HCT116 (cell line): ENCODE measurements around the gene FOXQ1. TPM values are rescaled to one million over a fixed set of nuclear protein-coding genes. Genes with fewer than 3 reads are reported as not detected.

ENCODE experiments used
- ATAC-seq: fragments of 200-7000 bp; cut with Tn5 transposase; 2 replicates; pipeline ENCODE4 v1.9.1; 2020; ENCODE audit warnings: mild to moderate bottlenecking, moderate library complexity
- BruUV-seq: library from RNA; stranded (reverse); fragments of 400-500 nt; replicated peaks from 2 replicates; lab custom pipeline; 2021; lab: Mats Ljungman, UMichigan
- CTCF ChIA-PET: fragments of 300-600 bp; sonication (Branson Sonifier 250); formaldehyde crosslinking; loops from one replicate; lab custom pipeline; 2021; ENCODE audit warnings: antibody characterized with exemption; lab: Charles Lee
- POLR2A ChIA-PET: fragments of 300-600, 350-600 bp; sonication (Branson Sonifier 250); formaldehyde crosslinking; loops from one replicate; lab custom pipeline; 2021; ENCODE audit warnings: antibody characterized with exemption; lab: Charles Lee
- RAD21 ChIA-PET, 2 experiments: fragments of 300-600 bp; sonication (Branson Sonifier 250); formaldehyde crosslinking; loops; one replicate each; lab custom pipeline; 2023; ENCODE audit warnings: low total read pairs in 2 of 2; ENCODE audit not compliant: uncharacterized antibody in 2 of 2, unreplicated experiment in 2 of 2, low non-redundant PET in 1 of 2; lab: Charles Lee
- DNase-seq: peaks from one replicate; pipeline ENCODE4 v3.0.0-alpha.2; 2010; ENCODE audit warnings: low read depth, low spot score
- H2AFZ ChIP-seq: fragments of 200-600 bp; shearing (Covaris generic), sonication (generic); 2 replicates; pipeline ENCODE4 v1.6.1; 2017; ENCODE audit warnings: low read depth, mixed run types, mixed read lengths, antibody characterized with exemption, low read length; ENCODE audit not compliant: poor library complexity, severe bottlenecking
- H3K27ac ChIP-seq: 2 replicates; pipeline ENCODE4 v1.5.1; 2012; ENCODE audit warnings: low read depth, low read length
- H3K27me3 ChIP-seq: fragments of 200-600 bp; sonication (generic); 2 replicates; pipeline ENCODE4 v1.6.1; 2016; ENCODE audit warnings: mixed run types, low read length, mixed read lengths; ENCODE audit not compliant: insufficient read depth
- H3K36me3 ChIP-seq, 2 experiments: fragments of 200-500 bp in 1 of 2; fragments of 200-600 bp in 1 of 2; sonication (Bioruptor generic) in 1 of 2; sonication (generic) in 1 of 2; 2 replicates each; pipeline versions ENCODE4 v1.5.1 to v1.6.1; 2014 to 2016; ENCODE audit warnings: low read length in 2 of 2, inconsistent platforms in 1 of 2, mixed read lengths in 1 of 2, mixed run types in 1 of 2; ENCODE audit not compliant: insufficient read depth in 2 of 2, control insufficient read depth in 1 of 2
- H3K4me1 ChIP-seq, 2 experiments: fragments of 200-600 bp in 1 of 2; sonication (generic) in 1 of 2; 2 replicates each; pipeline versions ENCODE4 v1.5.1 to v1.6.1; 2012 to 2017; ENCODE audit warnings: low read length in 2 of 2, inconsistent platforms in 1 of 2, mild to moderate bottlenecking in 1 of 2, mixed read lengths in 1 of 2, mixed run types in 1 of 2, moderate library complexity in 1 of 2; ENCODE audit not compliant: insufficient read depth in 2 of 2, control insufficient read depth in 1 of 2
- H3K4me2 ChIP-seq: fragments of 200-600 bp; sonication (generic); 2 replicates; pipeline ENCODE4 v1.6.1; 2017; ENCODE audit warnings: mixed run types, low read length, mixed read lengths
- H3K4me3 ChIP-seq, 2 experiments: fragments of 200-600 bp in 1 of 2; sonication (generic) in 1 of 2; replicated peaks in 1 of 2; 2 replicates each; pipeline ENCODE4 v1.5.1; 2011 to 2016; ENCODE audit warnings: low read length in 2 of 2, control low read depth in 1 of 2, low read depth in 1 of 2, mild to moderate bottlenecking in 1 of 2, mixed read lengths in 1 of 2, mixed run types in 1 of 2
- H3K79me2 ChIP-seq: fragments of 200-600 bp; sonication (generic); 2 replicates; pipeline ENCODE4 v1.6.1; 2017; ENCODE audit warnings: mild to moderate bottlenecking, mixed run types, low read length, moderate library complexity, mixed read lengths; ENCODE audit not compliant: insufficient read depth
- H3K9ac ChIP-seq: fragments of 200-600 bp; sonication (generic); 2 replicates; pipeline ENCODE4 v1.6.1; 2016; ENCODE audit warnings: low read length, mixed read lengths
- H3K9me2 ChIP-seq: fragments of 200-600 bp; sonication (generic), shearing (Covaris generic); 2 replicates; pipeline ENCODE4 v1.6.1; 2017; ENCODE audit warnings: mixed run types, mild to moderate bottlenecking, moderate library complexity; ENCODE audit not compliant: insufficient read depth
- H3K9me3 ChIP-seq, 2 experiments: fragments of 200-500 bp in 1 of 2; fragments of 200-600 bp in 1 of 2; sonication (Bioruptor generic) in 1 of 2; sonication (generic) in 1 of 2; 2 replicates each; pipeline ENCODE4 v1.6.1; 2014 to 2017; ENCODE audit warnings: low read length in 2 of 2, mixed read lengths in 2 of 2, inconsistent platforms in 1 of 2, low read depth in 1 of 2, mild to moderate bottlenecking in 1 of 2, mixed run types in 1 of 2, moderate library complexity in 1 of 2; ENCODE audit not compliant: control insufficient read depth in 1 of 2, insufficient read depth in 1 of 2
- H4K20me1 ChIP-seq: fragments of 200-600 bp; sonication (generic), shearing (Covaris generic); 2 replicates; pipeline ENCODE4 v1.6.1; 2017; ENCODE audit warnings: mixed run types, mild to moderate bottlenecking, moderate library complexity; ENCODE audit not compliant: insufficient read depth
- CBX3 ChIP-seq: IDR thresholded peaks from 2 replicates; pipeline ENCODE4 v1.6.1; 2012; ENCODE audit warnings: low read depth
- CEBPB ChIP-seq: IDR thresholded peaks from 2 replicates; pipeline ENCODE4 v1.6.1; 2012; ENCODE audit warnings: low read depth
- EGR1 ChIP-seq: IDR thresholded peaks from 2 replicates; pipeline ENCODE4 v1.6.1; 2012; ENCODE audit warnings: low read depth
- ELF1 ChIP-seq: IDR thresholded peaks from 2 replicates; pipeline ENCODE4 v1.6.1; 2012; ENCODE audit warnings: low read depth, borderline replicate concordance
- EZH2 ChIP-seq: fragments of 200-600 bp; sonication (generic); IDR thresholded peaks from 2 replicates; pipeline ENCODE4 v1.6.1; 2017; ENCODE audit warnings: antibody characterized with exemption, mixed run types
- FOSL1 ChIP-seq: IDR thresholded peaks from 2 replicates; pipeline ENCODE4 v1.6.1; 2012; ENCODE audit warnings: low read depth
- JUND ChIP-seq: IDR thresholded peaks from 2 replicates; pipeline ENCODE4 v1.6.1; 2012
- MAX ChIP-seq: IDR thresholded peaks from 2 replicates; pipeline ENCODE4 v1.6.1; 2012
- POLR2A ChIP-seq: IDR thresholded peaks from 2 replicates; pipeline ENCODE4 v1.7.0; 2011; ENCODE audit warnings: borderline replicate concordance; ENCODE audit not compliant: insufficient read depth, insufficient read length; ENCODE audit errors: extremely low read depth
- POLR2AphosphoS5 ChIP-seq: IDR thresholded peaks from 2 replicates; pipeline ENCODE4 v1.6.1; 2011; ENCODE audit warnings: mild to moderate bottlenecking, low read depth, low read length, moderate library complexity
- RAD21 ChIP-seq: IDR thresholded peaks from 2 replicates; pipeline ENCODE4 v1.6.1; 2012; ENCODE audit warnings: low read depth, mild to moderate bottlenecking
- SIN3A ChIP-seq: IDR thresholded peaks from 2 replicates; pipeline ENCODE4 v1.6.1; 2012; ENCODE audit warnings: low read depth
- SP1 ChIP-seq: IDR thresholded peaks from 2 replicates; pipeline ENCODE4 v1.6.1; 2012; ENCODE audit warnings: low read depth
- SRF ChIP-seq: IDR thresholded peaks from 2 replicates; pipeline ENCODE4 v1.6.1; 2012; ENCODE audit warnings: low read depth
- TCF7L2 ChIP-seq: IDR thresholded peaks from 2 replicates; pipeline ENCODE4 v1.7.0; 2011; ENCODE audit warnings: borderline replicate concordance, inconsistent platforms; ENCODE audit not compliant: insufficient read depth, insufficient read length; ENCODE audit errors: extremely low read depth
- YY1 ChIP-seq: IDR thresholded peaks from 2 replicates; pipeline ENCODE4 v1.6.1; 2011; ENCODE audit warnings: low read length, low read depth, moderate library complexity, mild to moderate bottlenecking; ENCODE audit not compliant: insufficient replicate concordance; ENCODE audit errors: extremely low read depth
- intact Hi-C: fragments of 100-400 bp; cut with micrococcal nuclease; formaldehyde crosslinking; loops from 2 replicates; pipeline ENCODE4 v1.10.0; 2022
- total RNA-seq: library from RNA; stranded (reverse); gene quantifications from one replicate; pipeline ENCODE4 v1.2.1, GENCODE V29; 2021; ENCODE audit not compliant: unreplicated experiment
- TF ChIP-seq, protein P1 (sequence below): IDR thresholded peaks from 2 replicates; pipeline ENCODE4 v1.6.1; 2012
- TF ChIP-seq, protein P2 (sequence below): IDR thresholded peaks from 2 replicates; pipeline ENCODE4 v1.6.1; 2011; ENCODE audit warnings: mild to moderate bottlenecking, low read length, moderate library complexity; ENCODE audit not compliant: insufficient replicate concordance; ENCODE audit errors: extremely low read depth

Gene FOXQ1
- total RNA-seq, 1 experiment from 2014 or later = 0.42 TPM

DNA sequence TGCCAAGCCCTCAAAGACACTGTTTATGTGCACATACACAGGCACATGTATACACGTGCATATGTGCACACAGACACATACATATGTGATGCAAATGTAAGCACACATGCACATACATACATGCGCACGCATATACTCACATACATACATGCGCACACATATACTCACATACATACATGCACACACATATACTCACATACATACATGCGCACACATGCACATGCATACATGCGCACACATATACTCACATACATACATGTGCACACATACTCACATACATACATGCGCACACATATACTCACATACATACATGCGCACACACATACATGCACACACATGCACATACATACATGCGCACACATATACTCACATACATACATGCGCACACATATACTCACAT lies 20.5 kb upstream of the FOXQ1 start:
- Histone ChIP-seq H3K4me1 (peaks cover 0 to 5% of the 10 kb centered on the region in 2 experiments; a peak in 1 of 4 replicates), H3K27me3 (no peaks in the 10 kb centered on the region), H3K4me2 (no peak overlapping the region), H3K27ac (no peak overlapping the region), H3K9me3 (no peaks in the 10 kb centered on the region), H2AFZ (no peak overlapping the region), H4K20me1 (no peaks in the 10 kb centered on the region), H3K9me2 (no peaks in the 10 kb centered on the region), H3K9ac (no peak overlapping the region), H3K4me3 (no peak overlapping the region), H3K36me3 (no peaks in the 10 kb centered on the region), H3K79me2 (no peaks in the 10 kb centered on the region)
- BruUV-seq = no TSS peak
- ChIA-PET CTCF (no interaction called here), RAD21 (no interaction called here), POLR2A (no interaction called here)
- intact Hi-C loops = no loop called here
- no peak for DNase-seq
- TF ChIP-seq JUND (no peak), MAX (no peak), CEBPB (no peak), POLR2AphosphoS5 (no peak)
- TF ChIP-seq, protein P1, sequence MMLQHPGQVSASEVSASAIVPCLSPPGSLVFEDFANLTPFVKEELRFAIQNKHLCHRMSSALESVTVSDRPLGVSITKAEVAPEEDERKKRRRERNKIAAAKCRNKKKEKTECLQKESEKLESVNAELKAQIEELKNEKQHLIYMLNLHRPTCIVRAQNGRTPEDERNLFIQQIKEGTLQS = no peak
- no peak for ATAC-seq

- no peak for DNase-seq
- CTCF ChIA-PET = no interaction called here
- no peak overlapping the region for H2AFZ ChIP-seq
- H3K36me3 ChIP-seq = no peaks in the 10 kb centered on the region
- no peaks in the 10 kb centered on the region for H3K9me2 ChIP-seq
- no peak overlapping the region for H3K27ac ChIP-seq
- no peaks in the 10 kb centered on the region for H3K79me2 ChIP-seq
- intact Hi-C loops = no loop called here
- no peaks in the 10 kb centered on the region for H3K4me1 ChIP-seq
- H3K9me3 ChIP-seq = no peaks in the 10 kb centered on the region
- RAD21 ChIA-PET = no interaction called here
- H4K20me1 ChIP-seq = no peaks in the 10 kb centered on the region
- BruUV-seq = no TSS peak
- H3K9ac ChIP-seq = no peak overlapping the region
- no peak overlapping the region for H3K4me2 ChIP-seq
- no peak overlapping the region for H3K4me3 ChIP-seq
- no peaks in the 10 kb centered on the region for H3K27me3 ChIP-seq
- POLR2A ChIA-PET = no interaction called here
- ATAC-seq = no peak
- TF ChIP-seq EZH2 (no peak), SIN3A (no peak), CBX3 (no peak), YY1 (no peak), ELF1 (no peak), SRF (no peak), POLR2A (no peak), SP1 (no peak), RAD21 (no peak), FOSL1 (no peak), MAX (no peak), CEBPB (no peak), JUND (no peak), EGR1 (no peak), TCF7L2 (no peak)
- TF ChIP-seq, protein P2, sequence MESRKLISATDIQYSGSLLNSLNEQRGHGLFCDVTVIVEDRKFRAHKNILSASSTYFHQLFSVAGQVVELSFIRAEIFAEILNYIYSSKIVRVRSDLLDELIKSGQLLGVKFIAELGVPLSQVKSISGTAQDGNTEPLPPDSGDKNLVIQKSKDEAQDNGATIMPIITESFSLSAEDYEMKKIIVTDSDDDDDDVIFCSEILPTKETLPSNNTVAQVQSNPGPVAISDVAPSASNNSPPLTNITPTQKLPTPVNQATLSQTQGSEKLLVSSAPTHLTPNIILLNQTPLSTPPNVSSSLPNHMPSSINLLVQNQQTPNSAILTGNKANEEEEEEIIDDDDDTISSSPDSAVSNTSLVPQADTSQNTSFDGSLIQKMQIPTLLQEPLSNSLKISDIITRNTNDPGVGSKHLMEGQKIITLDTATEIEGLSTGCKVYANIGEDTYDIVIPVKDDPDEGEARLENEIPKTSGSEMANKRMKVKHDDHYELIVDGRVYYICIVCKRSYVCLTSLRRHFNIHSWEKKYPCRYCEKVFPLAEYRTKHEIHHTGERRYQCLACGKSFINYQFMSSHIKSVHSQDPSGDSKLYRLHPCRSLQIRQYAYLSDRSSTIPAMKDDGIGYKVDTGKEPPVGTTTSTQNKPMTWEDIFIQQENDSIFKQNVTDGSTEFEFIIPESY = no peak
Measured at GRCh38 chr6:1295420-1295819, 16.5 kb upstream of the FOXQ1 start.
